ENCODE measurements around the gene RASA3.

GRCh38 chr13:114161028-114161556, 28.7 kb upstream of the RASA3 start:
- no peak for TF ChIP-seq EZH2phosphoT487 (IDR thresholded peaks at IDR 0.05; ENCODE audit: borderline replicate concordance)
- TF ChIP-seq, protein P1, sequence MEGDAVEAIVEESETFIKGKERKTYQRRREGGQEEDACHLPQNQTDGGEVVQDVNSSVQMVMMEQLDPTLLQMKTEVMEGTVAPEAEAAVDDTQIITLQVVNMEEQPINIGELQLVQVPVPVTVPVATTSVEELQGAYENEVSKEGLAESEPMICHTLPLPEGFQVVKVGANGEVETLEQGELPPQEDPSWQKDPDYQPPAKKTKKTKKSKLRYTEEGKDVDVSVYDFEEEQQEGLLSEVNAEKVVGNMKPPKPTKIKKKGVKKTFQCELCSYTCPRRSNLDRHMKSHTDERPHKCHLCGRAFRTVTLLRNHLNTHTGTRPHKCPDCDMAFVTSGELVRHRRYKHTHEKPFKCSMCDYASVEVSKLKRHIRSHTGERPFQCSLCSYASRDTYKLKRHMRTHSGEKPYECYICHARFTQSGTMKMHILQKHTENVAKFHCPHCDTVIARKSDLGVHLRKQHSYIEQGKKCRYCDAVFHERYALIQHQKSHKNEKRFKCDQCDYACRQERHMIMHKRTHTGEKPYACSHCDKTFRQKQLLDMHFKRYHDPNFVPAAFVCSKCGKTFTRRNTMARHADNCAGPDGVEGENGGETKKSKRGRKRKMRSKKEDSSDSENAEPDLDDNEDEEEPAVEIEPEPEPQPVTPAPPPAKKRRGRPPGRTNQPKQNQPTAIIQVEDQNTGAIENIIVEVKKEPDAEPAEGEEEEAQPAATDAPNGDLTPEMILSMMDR (conservative IDR thresholded peaks at IDR 0.05; ENCODE audit: low read length): no peak
